Epithelial cell of prostate (primary cell): ENCODE results near the gene KIF5C.
A peak's percentile ranks its signal among the peaks of the same experiment; 100 is the strongest.

Experiments
- DNase-seq: peaks from one replicate; pipeline ENCODE4 v3.0.0-alpha.2; 2011; ENCODE audit warnings: low read depth, low spot score
- H3K27ac ChIP-seq: fragments of 450-650 bp; 2 replicates; pipeline ENCODE4 v1.5.1; 2017; ENCODE audit warnings: mild to moderate bottlenecking

Gene KIF5C

GRCh38 chr2:148922062-148922461, 47.0 kb downstream of the KIF5C start:
- no peak for DNase-seq
- H3K27ac ChIP-seq: no peak overlapping the region

- no peak overlapping the region for H3K27ac ChIP-seq
Measured at GRCh38 chr2:148922776-148923475, 47.9 kb downstream of the KIF5C start.

GRCh38 chr2:148924514-148925178, 49.6 kb downstream of the KIF5C start:
- DNase-seq: no peak
- H3K27ac ChIP-seq: no peak overlapping the region

More at GRCh38 chr2:148922776-148923475, 47.9 kb downstream of the KIF5C start:
- DNase-seq: peak; percentile 12

- H3K27ac ChIP-seq: no peak overlapping the region
- no peak for DNase-seq
Measured at GRCh38 chr2:148926291-148926961, 51.4 kb downstream of the KIF5C start.

GRCh38 chr2:148926981-148927401, 52.0 kb downstream of the KIF5C start:
- DNase-seq: no peak
- no peak overlapping the region for H3K27ac ChIP-seq

- H3K27ac ChIP-seq: no peak overlapping the region
- no peak for DNase-seq
Measured at GRCh38 chr2:148928395-148928794, 53.4 kb downstream of the KIF5C start.

- no peak for DNase-seq
- no peak overlapping the region for H3K27ac ChIP-seq
Measured at GRCh38 chr2:148930046-148930775, 55.2 kb downstream of the KIF5C start.

- H3K27ac ChIP-seq: no peak overlapping the region
- no peak for DNase-seq
Measured at GRCh38 chr2:148932536-148932935, 57.5 kb downstream of the KIF5C start.

GRCh38 chr2:148933456-148933855, 58.4 kb downstream of the KIF5C start:
- DNase-seq: no peak
- no peak overlapping the region for H3K27ac ChIP-seq

GRCh38 chr2:148935791-148936190, 60.8 kb downstream of the KIF5C start:
- no peak for DNase-seq
- H3K27ac ChIP-seq: no peak overlapping the region

GRCh38 chr2:148936857-148937450, 61.9 kb downstream of the KIF5C start:
- no peak for DNase-seq

GRCh38 chr2:148939271-148939670, 64.2 kb downstream of the KIF5C start:
- no peak for DNase-seq
- H3K27ac ChIP-seq: no peak overlapping the region

More at GRCh38 chr2:148936857-148937450, 61.9 kb downstream of the KIF5C start:
- H3K27ac ChIP-seq: no peak overlapping the region

- H3K27ac ChIP-seq: no peak overlapping the region
- no peak for DNase-seq
Measured at GRCh38 chr2:148943097-148943496, 68.1 kb downstream of the KIF5C start.

GRCh38 chr2:148944536-148944935, 69.5 kb downstream of the KIF5C start:
- DNase-seq: no peak
- H3K27ac ChIP-seq: no peak overlapping the region

- H3K27ac ChIP-seq: no peak overlapping the region
Measured at GRCh38 chr2:148947299-148947698, 72.3 kb downstream of the KIF5C start.

GRCh38 chr2:148948868-148949267, 73.8 kb downstream of the KIF5C start:
- no peak overlapping the region for H3K27ac ChIP-seq
- no peak for DNase-seq

More at GRCh38 chr2:148947299-148947698, 72.3 kb downstream of the KIF5C start:
- DNase-seq: no peak

GRCh38 chr2:148949348-148949747, 74.3 kb downstream of the KIF5C start:
- no peak overlapping the region for H3K27ac ChIP-seq
- DNase-seq: no peak

GRCh38 chr2:148952621-148953020, 77.6 kb downstream of the KIF5C start:
- H3K27ac ChIP-seq: no peak overlapping the region
- DNase-seq: no peak

- no peak for DNase-seq
- no peak overlapping the region for H3K27ac ChIP-seq
Measured at GRCh38 chr2:148953426-148953825, 78.4 kb downstream of the KIF5C start.

GRCh38 chr2:148954536-148954935, 79.5 kb downstream of the KIF5C start:
- DNase-seq: no peak
- no peak overlapping the region for H3K27ac ChIP-seq
